ENCODE measurements around the gene HS1BP3.

HS1BP3 gene

GRCh38 chr2:20635675-20636584, 15.0 kb downstream of the HS1BP3 start:
- H3K9ac ChIP-seq (ENCODE audit: low read depth, low read length) = no peak overlapping the region
- no peak overlapping the region for H3K4me3 ChIP-seq (ENCODE audit: low read depth, low read length)
- H3K9me3 ChIP-seq (ENCODE audit: control insufficient read depth, insufficient read depth, low read length) = no peaks in the 10 kb centered on the region
- H3K36me3 ChIP-seq (ENCODE audit: control insufficient read depth, insufficient read depth, low read length) = no peaks in the 10 kb centered on the region
- H3K27me3 ChIP-seq (ENCODE audit: control insufficient read depth, insufficient read depth, low read length) = no peaks in the 10 kb centered on the region
- peaks cover 5% of the 10 kb centered on the region for H3K4me1 ChIP-seq (ENCODE audit: control insufficient read depth, insufficient read depth, low read length)

DNA sequence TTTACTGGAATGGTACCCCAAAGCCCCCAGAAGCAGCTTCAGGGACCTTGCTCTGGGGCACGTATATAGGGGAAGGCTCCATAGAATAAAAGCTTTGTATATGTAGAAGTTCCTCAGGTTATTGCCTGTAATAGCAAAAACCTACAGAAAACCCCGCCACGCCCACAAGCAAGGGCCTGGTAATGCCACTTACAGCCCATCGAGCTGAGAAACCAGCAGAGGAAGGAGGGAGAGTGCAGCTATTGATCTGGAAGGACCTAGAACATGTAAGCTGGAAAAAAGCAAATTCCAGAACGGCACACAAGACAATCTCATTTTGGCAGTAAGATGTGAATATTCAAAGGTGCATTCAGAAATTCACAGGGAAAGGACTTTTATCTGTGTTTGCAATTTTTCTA, 15.8 kb downstream of the HS1BP3 start:
- Histone ChIP-seq H3K36me3 (ENCODE audit: control insufficient read depth, insufficient read depth, low read length) (no peaks in the 10 kb centered on the region), H3K9ac (ENCODE audit: low read depth, low read length) (no peak overlapping the region), H3K4me1 (ENCODE audit: control insufficient read depth, insufficient read depth, low read length) (peaks cover 5% of the 10 kb centered on the region), H3K27me3 (ENCODE audit: control insufficient read depth, insufficient read depth, low read length) (no peaks in the 10 kb centered on the region), H3K9me3 (ENCODE audit: control insufficient read depth, insufficient read depth, low read length) (no peaks in the 10 kb centered on the region), H3K4me3 (ENCODE audit: low read depth, low read length) (no peak overlapping the region)

GRCh38 chr2:20634507-20635112, 16.3 kb downstream of the HS1BP3 start:
- H3K36me3 ChIP-seq (ENCODE audit: control insufficient read depth, insufficient read depth, low read length) = no peaks in the 10 kb centered on the region
- no peak overlapping the region for H3K9ac ChIP-seq (ENCODE audit: low read depth, low read length)
- H3K27me3 ChIP-seq (ENCODE audit: control insufficient read depth, insufficient read depth, low read length) = no peaks in the 10 kb centered on the region
- H3K9me3 ChIP-seq (ENCODE audit: control insufficient read depth, insufficient read depth, low read length) = no peaks in the 10 kb centered on the region
- peaks cover 5% of the 10 kb centered on the region for H3K4me1 ChIP-seq (ENCODE audit: control insufficient read depth, insufficient read depth, low read length)
- no peak overlapping the region for H3K4me3 ChIP-seq (ENCODE audit: low read depth, low read length)

- H3K4me3 ChIP-seq (ENCODE audit: low read depth, low read length) = no peak overlapping the region
- no peaks in the 10 kb centered on the region for H3K9me3 ChIP-seq (ENCODE audit: control insufficient read depth, insufficient read depth, low read length)
- H3K36me3 ChIP-seq (ENCODE audit: control insufficient read depth, insufficient read depth, low read length) = no peaks in the 10 kb centered on the region
- peaks cover 5% of the 10 kb centered on the region for H3K4me1 ChIP-seq (ENCODE audit: control insufficient read depth, insufficient read depth, low read length)
- H3K9ac ChIP-seq (ENCODE audit: low read depth, low read length) = no peak overlapping the region
- H3K27me3 ChIP-seq (ENCODE audit: control insufficient read depth, insufficient read depth, low read length) = no peaks in the 10 kb centered on the region
These were observed 16.9 kb downstream of the HS1BP3 start for GRCh38 chr2:20633794-20634506.

GRCh38 chr2:20633001-20633400, 17.9 kb downstream of the HS1BP3 start:
- Histone ChIP-seq H3K9me3 (ENCODE audit: control insufficient read depth, insufficient read depth, low read length) (no peaks in the 10 kb centered on the region), H3K36me3 (ENCODE audit: control insufficient read depth, insufficient read depth, low read length) (no peaks in the 10 kb centered on the region), H3K4me3 (ENCODE audit: low read depth, low read length) (no peak overlapping the region), H3K4me1 (ENCODE audit: control insufficient read depth, insufficient read depth, low read length) (peaks cover 5% of the 10 kb centered on the region), H3K9ac (ENCODE audit: low read depth, low read length) (no peak overlapping the region), H3K27me3 (ENCODE audit: control insufficient read depth, insufficient read depth, low read length) (no peaks in the 10 kb centered on the region)

- Histone ChIP-seq H3K4me3 (ENCODE audit: low read depth, low read length) (no peak overlapping the region), H3K36me3 (ENCODE audit: control insufficient read depth, insufficient read depth, low read length) (no peaks in the 10 kb centered on the region), H3K9ac (ENCODE audit: low read depth, low read length) (no peak overlapping the region), H3K27me3 (ENCODE audit: control insufficient read depth, insufficient read depth, low read length) (no peaks in the 10 kb centered on the region), H3K9me3 (ENCODE audit: control insufficient read depth, insufficient read depth, low read length) (no peaks in the 10 kb centered on the region), H3K4me1 (ENCODE audit: control insufficient read depth, insufficient read depth, low read length) (peaks cover 5% of the 10 kb centered on the region)
These were observed 18.4 kb downstream of the HS1BP3 start for GRCh38 chr2:20632446-20632990.

DNA sequence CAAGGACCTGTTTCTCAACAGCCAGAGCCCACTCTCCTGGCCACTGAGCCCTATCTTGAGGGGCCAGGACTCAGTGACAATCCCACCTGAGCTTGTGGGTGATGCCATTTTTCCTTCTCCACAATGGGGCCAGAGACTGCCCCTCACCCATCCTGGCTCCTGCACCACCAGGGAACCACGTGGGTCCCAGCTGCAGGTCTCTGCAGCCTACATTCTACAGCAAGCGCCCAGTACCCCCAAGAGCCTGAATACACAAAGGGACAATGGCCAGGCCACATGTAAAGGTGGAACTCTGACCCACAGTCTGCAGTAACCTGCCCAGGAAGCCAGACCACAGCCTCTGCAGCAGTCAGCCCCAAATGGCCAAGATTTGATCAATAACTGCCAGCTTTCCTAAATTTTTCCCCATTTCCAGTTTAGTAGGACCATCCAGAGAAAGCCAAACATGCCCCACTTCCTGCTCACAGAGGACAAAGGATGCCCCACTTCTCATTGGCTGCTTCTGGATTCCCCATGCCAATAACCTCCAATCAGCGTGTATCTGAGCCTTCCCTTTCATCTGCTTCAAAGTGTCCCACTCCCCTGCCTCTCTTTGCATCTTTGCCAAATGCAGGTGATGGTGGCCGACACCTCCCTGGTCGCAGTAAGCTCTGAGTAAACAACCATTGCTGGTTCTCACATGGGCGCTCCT, 19.1 kb downstream of the HS1BP3 start:
- Histone ChIP-seq H3K4me1 (ENCODE audit: control insufficient read depth, insufficient read depth, low read length) (peaks cover 5% of the 10 kb centered on the region), H3K4me3 (ENCODE audit: low read depth, low read length) (no peak overlapping the region), H3K9ac (ENCODE audit: low read depth, low read length) (no peak overlapping the region), H3K9me3 (ENCODE audit: control insufficient read depth, insufficient read depth, low read length) (no peaks in the 10 kb centered on the region), H3K36me3 (ENCODE audit: control insufficient read depth, insufficient read depth, low read length) (no peaks in the 10 kb centered on the region), H3K27me3 (ENCODE audit: control insufficient read depth, insufficient read depth, low read length) (no peaks in the 10 kb centered on the region)

DNA sequence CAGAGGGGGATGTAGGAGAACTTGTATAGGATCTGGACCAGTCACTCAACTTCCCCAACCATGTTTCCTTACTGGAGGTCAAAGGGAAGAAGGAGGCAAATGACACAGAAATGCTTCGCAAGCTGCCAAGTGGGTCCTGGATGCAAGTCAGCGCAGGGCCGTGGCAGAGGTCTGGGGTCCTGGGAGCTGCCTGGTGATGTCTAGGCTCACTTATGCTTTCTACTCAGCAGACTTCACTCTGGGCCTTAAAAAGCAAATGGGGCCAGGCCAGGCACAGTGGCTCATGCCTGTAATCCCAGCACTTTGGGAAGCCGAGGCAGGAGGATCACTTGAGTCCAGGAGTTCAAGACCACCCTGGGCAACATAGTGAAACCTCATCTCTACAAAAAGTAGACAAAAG, 19.9 kb downstream of the HS1BP3 start:
- Histone ChIP-seq H3K9me3 (ENCODE audit: control insufficient read depth, insufficient read depth, low read length) (no peaks in the 10 kb centered on the region), H3K4me3 (ENCODE audit: low read depth, low read length) (no peak overlapping the region), H3K36me3 (ENCODE audit: control insufficient read depth, insufficient read depth, low read length) (no peaks in the 10 kb centered on the region)

GRCh38 chr2:20629581-20630171, 21.2 kb downstream of the HS1BP3 start:
- Histone ChIP-seq H3K4me3 (ENCODE audit: low read depth, low read length) (no peak overlapping the region), H3K36me3 (ENCODE audit: control insufficient read depth, insufficient read depth, low read length) (no peaks in the 10 kb centered on the region)

More for the DNA sequence above, 19.9 kb downstream of the HS1BP3 start:
- H3K9ac ChIP-seq (ENCODE audit: low read depth, low read length) = no peak overlapping the region
- H3K4me1 ChIP-seq (ENCODE audit: control insufficient read depth, insufficient read depth, low read length) = peaks cover 5% of the 10 kb centered on the region
- H3K27me3 ChIP-seq (ENCODE audit: control insufficient read depth, insufficient read depth, low read length) = no peaks in the 10 kb centered on the region

GRCh38 chr2:20629181-20629580, 21.7 kb downstream of the HS1BP3 start:
- Histone ChIP-seq H3K36me3 (ENCODE audit: control insufficient read depth, insufficient read depth, low read length) (no peaks in the 10 kb centered on the region), H3K9ac (ENCODE audit: low read depth, low read length) (no peak overlapping the region)

More at GRCh38 chr2:20629581-20630171, 21.2 kb downstream of the HS1BP3 start:
- Histone ChIP-seq H3K27me3 (ENCODE audit: control insufficient read depth, insufficient read depth, low read length) (no peaks in the 10 kb centered on the region), H3K4me1 (ENCODE audit: control insufficient read depth, insufficient read depth, low read length) (no peaks in the 10 kb centered on the region), H3K9me3 (ENCODE audit: control insufficient read depth, insufficient read depth, low read length) (no peaks in the 10 kb centered on the region), H3K9ac (ENCODE audit: low read depth, low read length) (no peak overlapping the region)

More at GRCh38 chr2:20629181-20629580, 21.7 kb downstream of the HS1BP3 start:
- Histone ChIP-seq H3K27me3 (ENCODE audit: control insufficient read depth, insufficient read depth, low read length) (no peaks in the 10 kb centered on the region), H3K4me1 (ENCODE audit: control insufficient read depth, insufficient read depth, low read length) (no peaks in the 10 kb centered on the region), H3K4me3 (ENCODE audit: low read depth, low read length) (no peak overlapping the region), H3K9me3 (ENCODE audit: control insufficient read depth, insufficient read depth, low read length) (no peaks in the 10 kb centered on the region)
